ENCODE data around the gene SH3RF3. TPM values are rescaled to one million over a fixed set of nuclear protein-coding genes. Genes with fewer than 3 reads are reported as not detected.
A peak's percentile ranks its signal among the peaks of the same experiment; 100 is the strongest.

Gene SH3RF3
- polyA plus RNA-seq, 1 of the 3 experiments (the other 2 are of a cell fraction), result 1.9 TPM

- WGBS (ENCODE audit: low lambda C conversion rate), result 74% methylated on average over 5 of the region's 5 CpGs
- no peaks in the 10 kb centered on the region for H3K9me3 ChIP-seq
- no peak overlapping the region for H3K4me2 ChIP-seq
- H3K9me2 ChIP-seq, result no peaks in the 10 kb centered on the region
- no peak overlapping the region for H2AFZ ChIP-seq (ENCODE audit: low read depth)
- ChIA-PET POLR2A (no interaction called here), CTCF (interaction anchor here (0.7 to 4.4 kb wide), 5 partner anchors 8 to 377 kb away, joined by 3 to 29 read pairs (median 4); partner anchors contain the start of gene SH3RF3)
- H3K27me3 ChIP-seq (ENCODE audit: insufficient read depth), result no peaks in the 10 kb centered on the region
- peaks cover 13 to 24% of the 10 kb centered on the region in 2 experiments; a peak in 3 of 4 replicates for H3K4me1 ChIP-seq (ENCODE audit: control insufficient read depth in 1 of 2, insufficient read depth in 2 of 2, low read depth in 1 of 2, low read length in 1 of 2)
- H3K27ac ChIP-seq (ENCODE audit: low read depth in 2 of 2, low read length in 1 of 2), result peak overlapping the region in 1 of 2 experiments; percentile 58; a peak in 2 of 4 replicates
- no peaks in the 10 kb centered on the region for H3K79me2 ChIP-seq (ENCODE audit: insufficient read depth)
- peak; percentile 55 for DNase-seq
- TF ChIP-seq CTCF (IDR thresholded peaks at IDR 0.05) (no peak), TCF12 (IDR thresholded peaks at IDR 0.05) (peak; percentile 38; the same call in 1 of the 2 replicates), SMC3 (IDR thresholded peaks at IDR 0.05; ENCODE audit: low read depth, low read length) (no peak), ZBTB33 (IDR thresholded peaks at IDR 0.05; ENCODE audit: borderline replicate concordance, low read depth) (no peak)
- H3K4me3 ChIP-seq (ENCODE audit: low read depth in 2 of 2, low read length in 1 of 2), result no peak overlapping the region
- no peaks in the 10 kb centered on the region for H4K20me1 ChIP-seq (ENCODE audit: insufficient read depth)
- no peak overlapping the region for H3K9ac ChIP-seq
- H3F3A ChIP-seq (replicated peaks; ENCODE audit: insufficient read depth), result no peaks in the 10 kb centered on the region
- H3K36me3 ChIP-seq (replicated peaks in 1 of 2; ENCODE audit: control insufficient read depth in 1 of 2, insufficient read depth in 2 of 2, low read length in 1 of 2), result peaks cover 0 to 3% of the 10 kb centered on the region in 2 experiments
Observed at GRCh38 chr2:109499566-109499965, 370.6 kb downstream of the SH3RF3 start.

- Histone ChIP-seq H3K4me1 (ENCODE audit: control insufficient read depth in 1 of 2, insufficient read depth in 2 of 2, low read depth in 1 of 2, low read length in 1 of 2) (peaks cover 13 to 24% of the 10 kb centered on the region in 2 experiments; a peak in 3 of 4 replicates), H3K36me3 (replicated peaks in 1 of 2; ENCODE audit: control insufficient read depth in 1 of 2, insufficient read depth in 2 of 2, low read length in 1 of 2) (peaks cover 0 to 3% of the 10 kb centered on the region in 2 experiments), H3F3A (replicated peaks; ENCODE audit: insufficient read depth) (no peaks in the 10 kb centered on the region), H2AFZ (ENCODE audit: low read depth) (no peak overlapping the region), H3K79me2 (ENCODE audit: insufficient read depth) (no peaks in the 10 kb centered on the region), H3K4me2 (no peak overlapping the region), H4K20me1 (ENCODE audit: insufficient read depth) (no peaks in the 10 kb centered on the region), H3K9me3 (no peaks in the 10 kb centered on the region), H3K4me3 (ENCODE audit: low read depth in 2 of 2, low read length in 1 of 2) (no peak overlapping the region), H3K9ac (no peak overlapping the region), H3K9me2 (no peaks in the 10 kb centered on the region), H3K27me3 (ENCODE audit: insufficient read depth) (no peaks in the 10 kb centered on the region), H3K27ac (ENCODE audit: low read depth in 2 of 2, low read length in 1 of 2) (no peak overlapping the region)
- CTCF ChIA-PET, result interaction anchor here (4.4 kb wide), 1 partner anchor 9 kb away, joined by 29 read pairs; no protein-coding TSS in a partner anchor
- DNase-seq, result no peak
- TF ChIP-seq CTCF (IDR thresholded peaks at IDR 0.05) (no peak), RCOR1 (IDR thresholded peaks at IDR 0.05; ENCODE audit: low read length) (no peak), CHD2 (IDR thresholded peaks at IDR 0.05; ENCODE audit: low read length, partially characterized antibody) (no peak), USF2 (IDR thresholded peaks at IDR 0.05; ENCODE audit: borderline replicate concordance, low read depth, low read length) (no peak), TEAD4 (IDR thresholded peaks at IDR 0.05; ENCODE audit: borderline replicate concordance, insufficient read depth) (no peak)
- 89% methylated on average over 8 of the region's 8 CpGs for WGBS (ENCODE audit: low lambda C conversion rate)
- POLR2A ChIA-PET, result no interaction called here
Observed at GRCh38 chr2:109500910-109501309, 371.9 kb downstream of the SH3RF3 start.

Measured in SK-N-SH (cell line).